Central memory CD8-positive, alpha-beta T cell (primary cell): ENCODE results near the gene KRTAP10-1.

Experiments
- ATAC-seq: fragments of 150-1000 bp; cut with Tn5 transposase; replicated peaks from 2 replicates; pipeline ENCODE4 v1.10.0; 2022; ENCODE audit warnings: mild to moderate bottlenecking, moderate FRiP score, moderate number of reproducible peaks; ENCODE audit not compliant: poor library complexity, severe bottlenecking; ENCODE audit errors: extremely low read depth
- DNase-seq, 2 donors: peaks; one replicate each; pipeline ENCODE4 v3.0.0; 2021; ENCODE audit warnings: low spot score in 2 of 2
- H3K27ac Mint-ChIP-seq: one replicate; pipeline ENCODE4 v1.8.0; 2022; ENCODE audit warnings: low read depth, mild to moderate bottlenecking, moderate library complexity, mixed read lengths
- H3K27me3 Mint-ChIP-seq: one replicate; pipeline ENCODE4 v1.8.0; 2022; ENCODE audit warnings: mixed read lengths
- H3K36me3 Mint-ChIP-seq: one replicate; pipeline ENCODE4 v1.8.0; 2022; ENCODE audit warnings: mild to moderate bottlenecking, moderate library complexity, mixed read lengths; ENCODE audit not compliant: insufficient read depth
- H3K4me1 Mint-ChIP-seq: one replicate; pipeline ENCODE4 v1.8.0; 2022; ENCODE audit warnings: mixed read lengths
- H3K4me3 Mint-ChIP-seq: one replicate; pipeline ENCODE4 v1.8.0; 2022; ENCODE audit warnings: mild to moderate bottlenecking, moderate library complexity, mixed read lengths
- H3K9me3 Mint-ChIP-seq: one replicate; pipeline ENCODE4 v1.8.0; 2022; ENCODE audit warnings: mixed read lengths

The KRTAP10-1 gene

GRCh38 chr21:44527156-44527982 lies 12.6 kb downstream of the KRTAP10-1 start:
- Mint-ChIP-seq H3K9me3 (no peaks in the 10 kb centered on the region), H3K4me1 (no peaks in the 10 kb centered on the region), H3K36me3 (peaks cover 2% of the 10 kb centered on the region), H3K27me3 (no peaks in the 10 kb centered on the region), H3K27ac (no peak overlapping the region), H3K4me3 (no peak overlapping the region)
- ATAC-seq (no peak), DNase-seq (no peak)

DNA sequence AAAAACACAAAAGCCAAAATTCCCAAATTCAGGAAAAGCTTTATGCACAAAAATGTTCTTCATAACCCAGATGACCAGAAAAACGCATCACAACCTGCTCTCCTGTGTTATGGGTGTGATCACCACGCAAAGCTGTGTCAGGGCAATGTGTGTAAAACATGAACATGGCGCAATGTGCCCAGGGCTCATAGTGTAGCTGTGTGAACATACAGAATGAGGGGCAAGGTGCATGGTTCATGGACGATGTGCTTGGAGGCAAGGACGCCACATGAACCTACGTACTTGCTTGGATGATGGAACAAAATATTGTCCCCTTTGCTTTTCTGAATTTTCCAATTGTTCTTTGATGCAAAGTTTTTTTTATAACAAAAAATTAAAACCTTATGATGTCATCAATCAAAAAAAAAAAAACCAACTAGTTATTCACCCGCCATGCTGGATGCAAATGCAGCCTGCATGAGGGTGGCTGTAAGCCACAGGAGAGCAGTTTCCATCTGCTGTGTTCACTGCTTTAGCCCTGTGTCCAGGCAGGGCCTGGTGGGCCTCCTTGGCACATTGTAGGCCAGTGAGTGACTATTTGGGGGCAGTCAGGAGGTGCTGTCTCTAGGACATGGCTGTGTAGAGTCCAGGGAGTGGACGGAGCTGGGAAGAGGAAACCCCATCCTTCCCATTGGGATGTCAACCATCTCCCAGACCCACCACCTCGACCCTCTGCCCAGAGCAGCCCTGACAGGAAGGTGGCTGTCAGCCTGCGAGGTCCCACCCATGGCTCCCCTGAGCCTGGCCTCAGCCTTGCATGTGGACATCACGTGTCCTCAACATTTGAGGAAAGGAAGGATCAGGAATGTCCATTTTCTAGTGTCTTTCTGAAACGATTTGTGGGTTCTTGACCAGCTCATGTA lies 13.6 kb downstream of the KRTAP10-1 start:
- Mint-ChIP-seq H3K9me3 (no peaks in the 10 kb centered on the region), H3K36me3 (no peaks in the 10 kb centered on the region), H3K4me3 (no peak overlapping the region), H3K4me1 (no peaks in the 10 kb centered on the region), H3K27me3 (no peaks in the 10 kb centered on the region), H3K27ac (no peak overlapping the region)
- ATAC-seq (no peak), DNase-seq (no peak)

DNA sequence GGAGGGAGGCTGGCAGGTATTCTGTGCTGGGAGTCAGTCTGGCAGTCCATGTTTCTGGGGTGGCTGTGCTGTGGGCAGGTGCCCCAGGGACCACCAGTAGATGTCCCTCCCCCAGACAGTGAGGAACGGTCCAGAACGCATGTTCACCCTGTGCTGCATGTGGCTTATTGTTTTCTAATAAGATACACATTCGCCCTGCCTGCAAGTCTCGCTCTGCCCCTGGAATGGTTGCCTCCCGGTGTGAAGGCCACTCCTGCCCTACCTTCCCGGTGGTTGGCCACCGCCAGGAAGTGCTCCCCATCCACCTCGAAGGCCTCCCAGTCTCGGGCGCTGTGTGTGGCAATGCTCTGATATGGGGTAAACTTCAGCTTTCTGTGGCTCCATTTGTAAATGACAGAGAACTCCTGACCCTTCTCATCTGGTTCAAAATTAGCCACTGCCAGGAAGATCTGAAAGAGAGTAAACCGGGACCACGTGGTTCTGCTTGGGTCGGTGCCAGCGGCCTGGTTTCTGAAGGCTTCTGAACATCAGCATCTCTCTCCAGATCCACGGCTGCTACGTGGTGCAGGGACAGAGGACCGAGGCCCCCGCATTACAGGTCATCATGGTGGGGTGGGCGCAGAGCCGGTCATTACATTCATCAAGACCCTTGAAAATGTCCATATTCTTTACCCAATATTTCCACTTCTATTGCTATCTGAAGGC lies 14.5 kb downstream of the KRTAP10-1 start:
- H3K27ac Mint-ChIP-seq, result no peak overlapping the region
- H3K4me3 Mint-ChIP-seq, result no peak overlapping the region
- ATAC-seq (no peak), DNase-seq (no peak)
- no peaks in the 10 kb centered on the region for H3K4me1 Mint-ChIP-seq
- no peaks in the 10 kb centered on the region for H3K9me3 Mint-ChIP-seq
- H3K27me3 Mint-ChIP-seq, result no peaks in the 10 kb centered on the region
- H3K36me3 Mint-ChIP-seq, result no peaks in the 10 kb centered on the region

DNA sequence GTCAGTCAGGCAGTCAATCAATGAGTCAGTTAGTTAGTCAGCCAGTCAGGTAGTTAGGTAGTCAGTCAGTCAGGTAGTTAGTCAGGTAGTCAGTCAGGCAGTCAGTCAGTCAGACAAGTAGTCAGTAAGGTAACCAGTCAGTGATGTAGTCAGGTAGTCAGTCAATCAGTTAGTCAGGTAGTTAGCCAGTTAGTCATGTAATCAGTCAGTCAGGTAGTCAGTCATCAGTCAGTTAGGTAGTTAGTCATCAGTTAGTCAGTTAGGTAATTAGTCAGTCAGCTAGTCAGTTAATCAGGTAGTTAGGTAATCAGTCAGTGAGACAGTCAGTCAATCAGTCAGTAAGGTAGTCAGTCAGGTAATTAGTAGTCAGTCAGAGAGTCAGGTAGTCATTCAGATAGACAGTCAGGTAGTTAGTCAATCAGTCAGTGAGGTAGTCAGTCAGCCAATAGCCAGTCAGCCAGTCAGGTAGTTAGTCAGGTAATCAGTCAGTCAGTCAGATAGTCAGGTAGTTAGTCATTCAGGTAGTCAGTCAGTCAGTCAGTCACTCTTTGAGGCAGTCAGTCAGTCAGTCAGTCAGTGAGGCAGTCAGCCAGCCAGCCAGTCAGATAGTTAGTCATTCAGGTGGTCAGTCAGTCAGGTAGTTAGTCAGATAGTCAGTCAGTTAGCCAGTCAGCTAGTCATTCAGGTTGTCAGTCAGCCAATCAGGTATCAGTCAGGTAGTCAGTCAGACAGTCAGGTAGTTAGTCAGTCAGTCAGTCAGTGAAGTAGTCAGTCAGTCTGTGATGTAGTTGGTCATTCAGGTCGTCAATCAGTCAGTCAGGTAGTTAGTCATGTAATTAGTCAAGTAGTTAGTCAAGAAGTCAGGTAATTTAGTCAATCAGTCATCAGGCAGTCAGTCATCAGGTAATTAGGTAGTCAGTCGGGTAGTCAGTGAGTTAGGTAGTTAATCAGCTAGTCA lies 15.3 kb downstream of the KRTAP10-1 start:
- ATAC-seq, result no peak
- no peak overlapping the region for H3K4me3 Mint-ChIP-seq
- H3K36me3 Mint-ChIP-seq, result no peaks in the 10 kb centered on the region
- no peaks in the 10 kb centered on the region for H3K9me3 Mint-ChIP-seq
- H3K4me1 Mint-ChIP-seq, result no peaks in the 10 kb centered on the region
- H3K27me3 Mint-ChIP-seq, result no peaks in the 10 kb centered on the region
- no peak overlapping the region for H3K27ac Mint-ChIP-seq
- DNase-seq, result no peak

DNA sequence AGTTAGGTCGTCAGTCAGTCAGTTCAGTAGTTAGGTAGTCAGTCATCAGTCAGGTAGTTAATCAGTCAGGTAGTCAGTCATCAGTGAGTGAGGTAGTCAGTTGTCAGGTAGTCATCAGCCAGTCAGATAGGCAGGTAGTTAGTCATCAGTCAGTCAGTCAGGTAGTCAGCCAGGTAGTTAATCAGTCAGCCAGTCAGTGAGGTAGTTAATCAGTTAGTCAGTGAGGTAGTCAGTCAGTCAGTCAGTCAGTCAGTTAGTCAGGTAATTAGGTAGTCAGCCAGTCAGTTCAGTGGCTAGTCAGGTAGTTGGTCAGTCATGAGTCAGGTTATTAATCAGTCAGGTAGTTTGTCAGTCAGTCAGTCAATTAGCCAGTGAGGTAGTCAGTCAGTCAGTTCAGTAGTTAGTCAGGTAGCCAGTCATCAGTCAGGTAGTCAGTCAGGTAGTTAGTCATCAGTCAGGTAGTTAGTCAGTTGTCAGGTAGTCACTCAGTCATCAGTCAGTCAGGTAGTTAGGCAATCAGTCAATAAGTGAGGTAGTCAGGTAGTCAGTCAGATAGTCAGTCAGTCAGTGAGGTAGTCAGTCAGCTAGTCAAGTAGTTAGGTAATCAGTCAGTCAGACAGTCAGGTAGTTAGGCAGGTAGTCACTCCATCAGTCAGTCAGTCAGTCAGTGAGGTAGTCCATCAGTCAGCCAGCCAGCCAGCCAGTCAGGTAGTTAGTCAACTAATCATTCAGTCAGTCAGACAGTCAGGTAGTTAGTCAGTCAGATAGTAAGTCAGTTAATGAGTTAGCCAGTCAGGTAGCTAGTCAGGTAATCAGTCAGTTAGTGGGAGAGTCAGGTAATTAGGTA lies 16.2 kb downstream of the KRTAP10-1 start:
- H3K4me3 Mint-ChIP-seq, result no peak overlapping the region
- ATAC-seq (no peak), DNase-seq (no peak)
- no peaks in the 10 kb centered on the region for H3K4me1 Mint-ChIP-seq
- H3K27ac Mint-ChIP-seq, result no peak overlapping the region
- H3K27me3 Mint-ChIP-seq, result no peaks in the 10 kb centered on the region
- H3K36me3 Mint-ChIP-seq, result no peaks in the 10 kb centered on the region
- H3K9me3 Mint-ChIP-seq, result no peaks in the 10 kb centered on the region

DNA sequence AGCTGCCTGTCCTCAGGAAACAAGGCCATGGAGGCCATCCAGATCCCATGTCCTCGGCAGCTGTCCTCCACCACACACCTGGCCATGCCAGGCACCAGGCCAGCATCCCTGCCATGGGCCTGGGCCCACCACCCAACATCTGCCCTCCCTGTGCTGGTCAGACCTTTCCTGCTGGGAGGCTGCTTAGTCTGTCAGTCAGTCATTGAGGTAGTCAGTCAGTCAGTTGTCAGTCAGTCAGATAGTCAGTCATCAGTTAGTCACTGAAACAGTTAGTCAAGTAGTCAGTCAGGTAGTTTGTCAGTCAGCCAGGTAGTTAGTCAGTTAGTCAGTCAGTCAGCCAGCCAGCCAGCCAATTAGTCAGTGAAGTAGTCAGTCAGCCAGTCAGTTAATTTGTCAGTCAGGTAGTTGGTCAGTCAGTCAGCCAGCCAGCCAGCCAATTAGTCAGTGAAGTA lies 17.2 kb downstream of the KRTAP10-1 start:
- Mint-ChIP-seq H3K36me3 (peaks cover 1% of the 10 kb centered on the region), H3K27ac (no peak overlapping the region), H3K27me3 (no peaks in the 10 kb centered on the region), H3K4me3 (no peak overlapping the region), H3K9me3 (no peaks in the 10 kb centered on the region), H3K4me1 (no peaks in the 10 kb centered on the region)
- no peak for DNase-seq
- no peak for ATAC-seq

DNA sequence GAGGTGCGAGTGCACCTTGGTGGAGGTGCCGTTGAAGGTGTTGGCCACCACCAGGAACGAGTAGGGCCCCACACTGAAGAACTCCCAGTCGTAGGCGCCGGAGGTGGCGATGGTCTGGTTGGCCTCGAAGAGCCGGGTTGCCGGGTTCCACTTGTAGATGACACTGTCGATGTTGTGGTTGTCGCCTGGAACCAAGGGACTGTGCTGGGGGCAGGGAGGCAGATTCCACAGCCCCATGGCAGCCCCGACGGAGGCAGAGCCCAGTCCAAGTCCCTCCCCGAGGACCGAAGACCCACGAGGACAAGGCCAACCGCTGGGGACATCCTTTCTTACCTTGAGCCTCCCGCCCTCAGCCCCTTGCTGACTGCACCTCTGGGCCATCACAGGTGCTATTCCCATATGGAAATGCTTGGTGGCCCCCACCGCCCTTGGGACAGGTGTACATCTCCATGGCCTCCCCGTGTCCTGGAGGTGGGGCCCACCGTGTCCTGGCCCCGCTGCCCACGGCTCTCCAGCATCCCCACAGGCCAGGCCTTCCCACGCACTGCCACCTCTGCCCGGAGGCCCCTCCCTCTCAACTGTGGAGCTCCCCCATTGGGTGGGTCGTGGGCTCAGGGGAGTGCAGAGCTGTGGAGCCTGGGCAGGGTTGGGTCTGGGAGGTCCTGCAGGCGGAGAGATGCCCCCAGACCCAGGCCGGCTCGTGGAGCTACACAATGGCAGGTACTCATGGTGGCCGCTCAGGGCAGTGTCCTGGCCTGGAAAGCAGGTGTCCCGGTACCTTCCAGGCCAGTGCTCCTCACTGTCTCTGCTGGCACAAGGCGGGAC lies 17.9 kb downstream of the KRTAP10-1 start:
- no peak overlapping the region for H3K27ac Mint-ChIP-seq
- no peaks in the 10 kb centered on the region for H3K9me3 Mint-ChIP-seq
- H3K4me1 Mint-ChIP-seq, result no peaks in the 10 kb centered on the region
- no peak for DNase-seq
- ATAC-seq, result no peak
- H3K36me3 Mint-ChIP-seq, result peaks cover 5% of the 10 kb centered on the region
- H3K27me3 Mint-ChIP-seq, result no peaks in the 10 kb centered on the region
- no peak overlapping the region for H3K4me3 Mint-ChIP-seq

DNA sequence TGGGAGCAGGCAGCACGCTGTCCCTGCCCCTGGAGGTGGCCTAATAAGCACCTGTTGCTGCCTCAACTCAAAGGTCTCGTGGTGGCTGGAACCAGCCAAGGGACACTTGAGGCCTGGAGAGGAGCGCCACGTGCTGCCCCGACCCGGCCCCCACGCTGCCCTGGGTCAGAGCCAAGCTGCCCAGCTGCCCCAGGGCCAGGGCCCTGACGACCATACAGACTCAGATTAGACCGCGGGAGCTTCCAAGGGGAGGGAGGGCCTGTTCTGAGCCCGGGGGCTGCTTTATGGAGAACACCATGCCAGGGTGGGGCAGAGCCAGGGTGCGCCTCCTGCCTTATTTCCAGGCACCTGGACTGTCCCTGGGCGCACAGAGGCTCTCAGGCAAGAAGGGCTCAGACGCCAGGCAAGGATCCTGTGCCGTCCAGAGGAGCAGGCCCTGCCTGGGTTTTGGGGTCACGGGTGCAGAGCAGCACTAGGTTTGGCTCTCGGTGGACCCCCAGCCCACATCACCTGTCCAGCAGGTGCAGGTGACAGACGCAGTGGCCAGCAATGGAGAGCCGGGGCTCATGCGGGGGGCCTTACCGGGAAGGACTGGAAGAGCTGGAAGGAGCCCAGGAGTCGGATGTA lies 18.6 kb downstream of the KRTAP10-1 start:
- ATAC-seq (no peak), DNase-seq (no peak)
- Mint-ChIP-seq H3K9me3 (no peaks in the 10 kb centered on the region), H3K4me1 (no peaks in the 10 kb centered on the region), H3K27me3 (no peaks in the 10 kb centered on the region), H3K27ac (no peak overlapping the region), H3K4me3 (no peak overlapping the region), H3K36me3 (peaks cover 5% of the 10 kb centered on the region)

- Mint-ChIP-seq H3K27ac (no peak overlapping the region), H3K27me3 (no peaks in the 10 kb centered on the region), H3K4me3 (no peak overlapping the region), H3K9me3 (no peaks in the 10 kb centered on the region), H3K36me3 (peaks cover 5% of the 10 kb centered on the region), H3K4me1 (no peaks in the 10 kb centered on the region)
- ATAC-seq, result no peak
- DNase-seq, result no peak
These were observed 19.4 kb downstream of the KRTAP10-1 start for GRCh38 chr21:44520326-44521300.
